Effector memory CD4-positive, alpha-beta T cell (primary cell): ENCODE measurements around the gene CARTPT.

Experiments used
- DNase-seq, 3 donors: peaks; one replicate each; pipeline ENCODE4 v3.0.0-alpha.2; 2020
- H3K27ac ChIP-seq: 2 replicates; pipeline ENCODE4 v1.7.0; 2013; ENCODE audit warnings: mild to moderate bottlenecking, low read length, moderate library complexity; ENCODE audit not compliant: insufficient read depth, poor library complexity, severe bottlenecking
- H3K27me3 ChIP-seq: replicated peaks from 2 replicates; pipeline ENCODE4 v1.7.0; 2013; ENCODE audit warnings: mild to moderate bottlenecking, low read length; ENCODE audit not compliant: insufficient read depth, control insufficient read depth, poor library complexity, severe bottlenecking
- H3K36me3 ChIP-seq: 2 replicates; pipeline ENCODE4 v1.7.0; 2013; ENCODE audit warnings: mild to moderate bottlenecking, low read length, moderate library complexity; ENCODE audit not compliant: control insufficient read depth, insufficient read depth
- H3K4me1 ChIP-seq: 2 replicates; pipeline ENCODE4 v1.7.0; 2013; ENCODE audit warnings: low read length, mild to moderate bottlenecking; ENCODE audit not compliant: control insufficient read depth, insufficient read depth, poor library complexity, severe bottlenecking
- H3K4me3 ChIP-seq: 2 replicates; pipeline ENCODE4 v1.7.0; 2013; ENCODE audit warnings: low read length, low read depth, mild to moderate bottlenecking; ENCODE audit not compliant: insufficient read depth, poor library complexity, severe bottlenecking
- H3K9me3 ChIP-seq: 2 replicates; pipeline ENCODE4 v1.7.0; 2013; ENCODE audit warnings: mild to moderate bottlenecking, low read length, moderate library complexity; ENCODE audit not compliant: control insufficient read depth

The CARTPT gene

GRCh38 chr5:71699233-71699632 lies 19.8 kb upstream of the CARTPT start:
- H3K27ac ChIP-seq, result no peak overlapping the region
- no peaks in the 10 kb centered on the region for H3K9me3 ChIP-seq
- no peaks in the 10 kb centered on the region for H3K4me1 ChIP-seq
- H3K36me3 ChIP-seq, result no peaks in the 10 kb centered on the region
- H3K27me3 ChIP-seq, result no peaks in the 10 kb centered on the region
- DNase-seq, result no peak
- no peak overlapping the region for H3K4me3 ChIP-seq

- Histone ChIP-seq H3K27ac (no peak overlapping the region), H3K27me3 (no peaks in the 10 kb centered on the region), H3K9me3 (no peaks in the 10 kb centered on the region), H3K4me1 (no peaks in the 10 kb centered on the region), H3K36me3 (no peaks in the 10 kb centered on the region), H3K4me3 (no peak overlapping the region)
- DNase-seq, result no peak
Observed at GRCh38 chr5:71699751-71700150, 19.3 kb upstream of the CARTPT start.

GRCh38 chr5:71700803-71701202 lies 18.3 kb upstream of the CARTPT start:
- DNase-seq, result no peak
- H3K27ac ChIP-seq, result no peak overlapping the region
- H3K4me1 ChIP-seq, result no peaks in the 10 kb centered on the region
- no peak overlapping the region for H3K4me3 ChIP-seq
- H3K36me3 ChIP-seq, result no peaks in the 10 kb centered on the region
- H3K27me3 ChIP-seq, result no peaks in the 10 kb centered on the region
- no peaks in the 10 kb centered on the region for H3K9me3 ChIP-seq

- no peaks in the 10 kb centered on the region for H3K4me1 ChIP-seq
Observed at GRCh38 chr5:71701407-71701806, 17.7 kb upstream of the CARTPT start.

GRCh38 chr5:71703941-71704340 lies 15.1 kb upstream of the CARTPT start:
- Histone ChIP-seq H3K4me1 (no peaks in the 10 kb centered on the region), H3K9me3 (no peaks in the 10 kb centered on the region), H3K4me3 (no peak overlapping the region), H3K36me3 (no peaks in the 10 kb centered on the region), H3K27ac (no peak overlapping the region), H3K27me3 (no peaks in the 10 kb centered on the region)
- DNase-seq, result no peak

More at GRCh38 chr5:71701407-71701806, 17.7 kb upstream of the CARTPT start:
- Histone ChIP-seq H3K4me3 (no peak overlapping the region), H3K27ac (no peak overlapping the region), H3K36me3 (no peaks in the 10 kb centered on the region), H3K9me3 (no peaks in the 10 kb centered on the region), H3K27me3 (no peaks in the 10 kb centered on the region)
- DNase-seq, result no peak

- no peaks in the 10 kb centered on the region for H3K9me3 ChIP-seq
- no peak for DNase-seq
- no peaks in the 10 kb centered on the region for H3K36me3 ChIP-seq
- no peak overlapping the region for H3K4me3 ChIP-seq
- no peaks in the 10 kb centered on the region for H3K27me3 ChIP-seq
- H3K27ac ChIP-seq, result no peak overlapping the region
- H3K4me1 ChIP-seq, result no peaks in the 10 kb centered on the region
Observed at GRCh38 chr5:71705421-71705820, 13.7 kb upstream of the CARTPT start.

- no peak for DNase-seq
- no peaks in the 10 kb centered on the region for H3K27me3 ChIP-seq
- no peaks in the 10 kb centered on the region for H3K36me3 ChIP-seq
Observed at GRCh38 chr5:71706906-71707305, 12.2 kb upstream of the CARTPT start.

GRCh38 chr5:71711610-71712009 lies 7.5 kb upstream of the CARTPT start:
- Histone ChIP-seq H3K27ac (no peak overlapping the region), H3K36me3 (no peaks in the 10 kb centered on the region), H3K27me3 (no peaks in the 10 kb centered on the region), H3K9me3 (no peaks in the 10 kb centered on the region), H3K4me3 (no peak overlapping the region), H3K4me1 (no peaks in the 10 kb centered on the region)
- DNase-seq, result no peak

More at GRCh38 chr5:71706906-71707305, 12.2 kb upstream of the CARTPT start:
- H3K27ac ChIP-seq, result no peak overlapping the region
- H3K4me1 ChIP-seq, result no peaks in the 10 kb centered on the region
- no peak overlapping the region for H3K4me3 ChIP-seq
- H3K9me3 ChIP-seq, result no peaks in the 10 kb centered on the region

- Histone ChIP-seq H3K36me3 (no peaks in the 10 kb centered on the region), H3K9me3 (no peaks in the 10 kb centered on the region), H3K27ac (no peak overlapping the region), H3K4me3 (no peak overlapping the region), H3K4me1 (no peaks in the 10 kb centered on the region), H3K27me3 (peaks cover 9% of the 10 kb centered on the region)
- no peak for DNase-seq
Observed at GRCh38 chr5:71714911-71715310, 4.2 kb upstream of the CARTPT start.

- Histone ChIP-seq H3K4me3 (no peak overlapping the region), H3K27me3 (no peaks in the 10 kb centered on the region), H3K4me1 (no peaks in the 10 kb centered on the region), H3K9me3 (no peaks in the 10 kb centered on the region), H3K36me3 (no peaks in the 10 kb centered on the region), H3K27ac (no peak overlapping the region)
- DNase-seq, result no peak
Observed at GRCh38 chr5:71727978-71728377, 8.9 kb downstream of the CARTPT start.

- no peaks in the 10 kb centered on the region for H3K36me3 ChIP-seq
- no peaks in the 10 kb centered on the region for H3K27me3 ChIP-seq
Observed at GRCh38 chr5:71731015-71731414, 11.9 kb downstream of the CARTPT start.

More at GRCh38 chr5:71731015-71731414, 11.9 kb downstream of the CARTPT start:
- Histone ChIP-seq H3K9me3 (no peaks in the 10 kb centered on the region), H3K27ac (no peak overlapping the region), H3K4me1 (no peaks in the 10 kb centered on the region), H3K4me3 (no peak overlapping the region)
- DNase-seq, result no peak
